CD4-positive, alpha-beta T cell treated with Interleukin-17A for 4 hours (primary cell): Measurements from ENCODE around the gene NIPA2.

ENCODE experiments used
- DNase-seq: peaks from one replicate; pipeline ENCODE4 v3.0.0-alpha.2; 2020; ENCODE audit warnings: mixed read lengths

NIPA2 gene

GRCh38 chr15:22904736-22905135 is 66.3 kb downstream of the NIPA2 start:
- no peak for DNase-seq

- DNase-seq, result no peak
Measured at GRCh38 chr15:22907161-22907950, 68.9 kb downstream of the NIPA2 start.

GRCh38 chr15:22908830-22909229 is 70.4 kb downstream of the NIPA2 start:
- no peak for DNase-seq

- no peak for DNase-seq
Measured at GRCh38 chr15:22911306-22911705, 72.8 kb downstream of the NIPA2 start.

GRCh38 chr15:22912256-22912655 is 73.8 kb downstream of the NIPA2 start:
- DNase-seq, result no peak

GRCh38 chr15:22913646-22914380 is 75.3 kb downstream of the NIPA2 start:
- no peak for DNase-seq

GRCh38 chr15:22915866-22916515 is 77.5 kb downstream of the NIPA2 start:
- no peak for DNase-seq

GRCh38 chr15:22916606-22917350 is 78.3 kb downstream of the NIPA2 start:
- no peak for DNase-seq

- DNase-seq, result no peak
Measured at GRCh38 chr15:22917556-22917955, 79.1 kb downstream of the NIPA2 start.
